H1 (cell line): Measurements from ENCODE around the gene SIPA1L2. TPM values are rescaled to one million over a fixed set of nuclear protein-coding genes. Genes with fewer than 3 reads are reported as not detected.

Source experiments
- CTCF ChIA-PET: fragments of 300-600 bp; sonication (Branson Sonifier 250); formaldehyde crosslinking; loops from one replicate; lab custom pipeline; 2021; ENCODE audit not compliant: partially characterized antibody; lab: Charles Lee
- POLR2A ChIA-PET: fragments of 300-600 bp; sonication (Branson Sonifier 250); formaldehyde crosslinking; loops from one replicate; lab custom pipeline; 2021; ENCODE audit warnings: inconsistent platforms; ENCODE audit not compliant: partially characterized antibody; lab: Charles Lee
- DNase-seq, 2 experiments: peaks; one replicate each; pipeline versions ENCODE4 v3.0.0 to v3.0.0-alpha.2; 2010 to 2022; ENCODE audit warnings: low spot score in 2 of 2, low read depth in 1 of 2, mixed read lengths in 1 of 2
- FAIRE-seq: peaks from 2 replicates; lab custom pipeline; 2011; peaks lifted over from hg19 to GRCh38; lab: Jason Lieb, UNC
- H2AFZ ChIP-seq: 2 replicates; pipeline ENCODE4 v1.8.1; 2012; ENCODE audit warnings: low read length, inconsistent platforms
- H2AK5ac ChIP-seq: 2 replicates; pipeline ENCODE4 v1.6.1; 2013; ENCODE audit warnings: low read depth, low read length
- H2BK120ac ChIP-seq: replicated peaks from 2 replicates; pipeline ENCODE3; 2013; ENCODE audit warnings: low read depth, low read length, inconsistent platforms
- H2BK12ac ChIP-seq: 2 replicates; pipeline ENCODE4 v1.6.1; 2013; ENCODE audit warnings: low read depth, low read length
- H2BK15ac ChIP-seq: 2 replicates; pipeline ENCODE4 v1.6.1; 2013; ENCODE audit warnings: low read length
- H2BK20ac ChIP-seq: 2 replicates; pipeline ENCODE4 v1.6.1; 2013; ENCODE audit warnings: low read length
- H2BK5ac ChIP-seq: 2 replicates; pipeline ENCODE4 v1.6.1; 2013; ENCODE audit warnings: low read depth, low read length
- H3K14ac ChIP-seq: 2 replicates; pipeline ENCODE4 v1.6.1; 2013; ENCODE audit warnings: inconsistent platforms; ENCODE audit not compliant: insufficient read length
- H3K18ac ChIP-seq: 2 replicates; pipeline ENCODE4 v1.6.1; 2013; ENCODE audit warnings: low read length; ENCODE audit errors: extremely low read depth
- H3K23ac ChIP-seq: 2 replicates; pipeline ENCODE4 v1.6.1; 2013; ENCODE audit warnings: inconsistent platforms; ENCODE audit not compliant: insufficient read length
- H3K23me2 ChIP-seq: 2 replicates; pipeline ENCODE4 v1.6.1; 2013; ENCODE audit warnings: low read depth, low read length
- H3K27ac ChIP-seq: 2 replicates; pipeline ENCODE4 v1.6.1; 2011; ENCODE audit warnings: low read depth, low read length, inconsistent platforms
- H3K27me3 ChIP-seq, 4 experiments: replicated peaks in 1 of 4; 1 replicate in 1 of 4; 2 replicates in 3 of 4; pipeline versions ENCODE4 v1.6.1 to v1.8.1; 2011 to 2013; ENCODE audit warnings: low read length in 3 of 4, mild to moderate bottlenecking in 3 of 4, inconsistent platforms in 2 of 4, mixed read lengths in 2 of 4, moderate library complexity in 1 of 4; ENCODE audit not compliant: control insufficient read depth in 3 of 4, insufficient read depth in 3 of 4; ENCODE audit errors: extremely low read depth in 1 of 4
- H3K36me3 ChIP-seq, 4 experiments: 2 replicates each; pipeline versions ENCODE4 v1.6.1 to v1.8.1; 2011 to 2013; ENCODE audit warnings: mild to moderate bottlenecking in 4 of 4, low read length in 3 of 4, moderate library complexity in 2 of 4, control low read depth in 1 of 4, inconsistent platforms in 1 of 4; ENCODE audit not compliant: insufficient read depth in 4 of 4, control insufficient read depth in 2 of 4
- H3K4ac ChIP-seq: replicated peaks from 2 replicates; pipeline ENCODE3; 2013; ENCODE audit warnings: low read length, low read depth, mixed read lengths, inconsistent platforms; ENCODE audit not compliant: insufficient read length
- H3K4me1 ChIP-seq, 4 experiments: replicated peaks in 1 of 4; 1 replicate in 1 of 4; 2 replicates in 3 of 4; pipeline versions ENCODE4 v1.6.1 to v1.8.1; 2011 to 2013; ENCODE audit warnings: low read length in 3 of 4, inconsistent platforms in 2 of 4, mixed read lengths in 1 of 4; ENCODE audit not compliant: insufficient read depth in 4 of 4, control insufficient read depth in 3 of 4
- H3K4me2 ChIP-seq, 2 experiments: 2 replicates each; pipeline versions ENCODE4 v1.6.1 to v1.8.1; 2011 to 2013; ENCODE audit warnings: low read depth in 2 of 2, low read length in 2 of 2, control low read depth in 1 of 2, inconsistent platforms in 1 of 2, mild to moderate bottlenecking in 1 of 2; ENCODE audit not compliant: insufficient read depth in 1 of 2
- H3K4me3 ChIP-seq, 4 experiments: fragments of 200-600, 300-600 bp in 1 of 4; sonication (generic), shearing (Covaris generic), sonication (Bioruptor Twin) in 1 of 4; 2 replicates each; pipeline versions ENCODE4 v1.5.1 to v1.8.1; 2011 to 2016; ENCODE audit warnings: low read length in 4 of 4, low read depth in 3 of 4, control low read depth in 2 of 4, inconsistent platforms in 2 of 4, mild to moderate bottlenecking in 2 of 4, mixed read lengths in 1 of 4, moderate library complexity in 1 of 4; ENCODE audit not compliant: insufficient read depth in 2 of 4; ENCODE audit errors: extremely low read depth in 1 of 4
- H3K56ac ChIP-seq: replicated peaks from 2 replicates; pipeline ENCODE3; 2013; ENCODE audit warnings: low read depth, mild to moderate bottlenecking, mixed read lengths, low read length, inconsistent platforms; ENCODE audit not compliant: insufficient read length
- H3K79me1 ChIP-seq: 2 replicates; pipeline ENCODE4 v1.6.1; 2013; ENCODE audit warnings: low read depth, low read length, control low read depth
- H3K79me2 ChIP-seq, 2 experiments: 2 replicates each; pipeline versions ENCODE4 v1.6.1 to v1.8.1; 2012 to 2013; ENCODE audit warnings: low read length in 2 of 2, mild to moderate bottlenecking in 2 of 2, inconsistent platforms in 1 of 2; ENCODE audit not compliant: insufficient read depth in 2 of 2, control insufficient read depth in 1 of 2
- H3K9ac ChIP-seq, 4 experiments: replicated peaks in 1 of 4; 1 replicate in 1 of 4; 2 replicates in 3 of 4; pipeline versions ENCODE4 v1.6.1 to v1.8.1; 2011 to 2013; ENCODE audit warnings: low read depth in 3 of 4, low read length in 3 of 4, control low read depth in 2 of 4, mild to moderate bottlenecking in 2 of 4, moderate library complexity in 2 of 4, inconsistent platforms in 1 of 4; ENCODE audit errors: extremely low read depth in 1 of 4
- H3K9me3 ChIP-seq, 2 experiments: 2 replicates each; pipeline versions ENCODE4 v1.6.1 to v1.8.1; 2012 to 2013; ENCODE audit warnings: mild to moderate bottlenecking in 2 of 2, moderate library complexity in 2 of 2, control low read depth in 1 of 2, inconsistent platforms in 1 of 2, low read depth in 1 of 2, low read length in 1 of 2, mixed read lengths in 1 of 2; ENCODE audit not compliant: insufficient read depth in 2 of 2
- H4K20me1 ChIP-seq, 2 experiments: replicated peaks in 1 of 2; 2 replicates each; pipeline versions ENCODE3 to v1.8.1; 2011 to 2013; ENCODE audit warnings: inconsistent platforms in 2 of 2, low read length in 2 of 2, mild to moderate bottlenecking in 1 of 2; ENCODE audit not compliant: insufficient read depth in 2 of 2, control insufficient read depth in 1 of 2
- H4K5ac ChIP-seq: 2 replicates; pipeline ENCODE4 v1.6.1; 2013; ENCODE audit warnings: low read length, low read depth, mixed read lengths, inconsistent platforms; ENCODE audit not compliant: insufficient read length
- H4K8ac ChIP-seq: 2 replicates; pipeline ENCODE4 v1.8.0; 2013; ENCODE audit warnings: mild to moderate bottlenecking, moderate library complexity, low read length, inconsistent platforms; ENCODE audit not compliant: insufficient read depth; ENCODE audit errors: extremely low read depth
- H4K91ac ChIP-seq: replicated peaks from 2 replicates; pipeline ENCODE3; 2013; ENCODE audit warnings: low read length, mixed read lengths, inconsistent platforms; ENCODE audit not compliant: insufficient read length
- CHD1 ChIP-seq: IDR thresholded peaks from 2 replicates; pipeline ENCODE4 v1.6.1; 2012; ENCODE audit warnings: low read depth, low read length, improper control_type of control experiment
- RXRA ChIP-seq: IDR thresholded peaks from 2 replicates; pipeline ENCODE4 v1.6.1; 2011; ENCODE audit warnings: low read depth, mild to moderate bottlenecking, low read length, moderate library complexity; ENCODE audit not compliant: insufficient read depth
- SP1 ChIP-seq: IDR thresholded peaks from 2 replicates; pipeline ENCODE4 v1.6.1; 2011; ENCODE audit warnings: low read depth, low read length
- SUZ12 ChIP-seq: fragments of 200-600 bp; sonication (generic); IDR thresholded peaks from 2 replicates; pipeline ENCODE4 v1.6.1; 2012; ENCODE audit warnings: mild to moderate bottlenecking, inconsistent platforms, low read length, moderate library complexity, mixed read lengths
- TAF7 ChIP-seq: optimal IDR thresholded peaks from 2 replicates; pipeline ENCODE3; 2011; ENCODE audit warnings: low read depth, mild to moderate bottlenecking, inconsistent platforms, low read length, moderate library complexity, borderline replicate concordance
- ZNF274 ChIP-seq: IDR thresholded peaks from 2 replicates; pipeline ENCODE4 v1.7.0; 2012; ENCODE audit warnings: low read length, borderline replicate concordance; ENCODE audit errors: extremely low read depth
- WGBS, 2 experiments: shearing (Covaris generic) in 1 of 2; methylation state at CpG; one replicate each; pipeline versions ENCODE4 v1.1.6 to v1.1.7; 2013 to 2015; ENCODE audit warnings: low lambda C conversion rate in 2 of 2, mixed read lengths in 2 of 2, inconsistent platforms in 1 of 2, low coverage in 1 of 2, missing lambda C conversion rate in 1 of 2; ENCODE audit not compliant: insufficient replicate concordance in 2 of 2, insufficient coverage in 1 of 2, insufficient read length in 1 of 2; ENCODE audit errors: extremely low coverage in 1 of 2, missing lambda C conversion rate in 1 of 2; 5-methylcytosine and 5-hydroxymethylcytosine counted together
- polyA plus RNA-seq, 7 experiments: library from polyadenylated mRNA; depleted of rRNA in 3 of 7; stranded (reverse) in 5 of 7; unstranded in 2 of 7; fragments of >200 nt in 5 of 7; fragments of 200-250 nt in 2 of 7; gene quantifications; 1 replicate in 5 of 7; 2 replicates in 1 of 7; 4 replicates in 1 of 7; pipeline versions ENCODE4 v1.2.1 to v1.2.3, GENCODE V29; 2011 to 2013; ENCODE audit warnings: missing spikeins in 2 of 7, mixed read lengths in 2 of 7
- total RNA-seq: library from RNA; stranded (reverse); fragmentation: NEBNext Ultra II Directional; extraction: Animal tissue kit (Norgen Biotek cat#: 25700); gene quantifications from 2 replicates; pipeline ENCODE4 v1.2.1, GENCODE V29; 2021
- TF ChIP-seq, protein P1 (sequence below): IDR thresholded peaks from 2 replicates; pipeline ENCODE4 v1.6.1; 2012; ENCODE audit warnings: low read length, inconsistent platforms

SIPA1L2 gene
- total and polyA plus RNA-seq, 2 of the 8 experiments (the other 6 are each of a cell fraction or from before 2014, with no cell fraction given), result 7.7 to 13.2 TPM

- Histone ChIP-seq H3K23me2 (no peaks in the 10 kb centered on the region), H3K9ac (no peak overlapping the region), H3K9me3 (no peaks in the 10 kb centered on the region), H3K4me1 (peaks cover 0 to 3% (median 0%) of the 10 kb centered on the region in 4 experiments; a peak in 1 of 7 replicates), H2AFZ (no peak overlapping the region; the same call in 1 of the 2 replicates), H2BK5ac (no peak overlapping the region), H3K56ac (no peak overlapping the region), H3K4ac (no peak overlapping the region), H2AK5ac (no peak overlapping the region), H3K14ac (no peak overlapping the region), H2BK20ac (no peak overlapping the region), H3K4me3 (no peak overlapping the region), H3K18ac (no peak overlapping the region), H3K36me3 (no peaks in the 10 kb centered on the region), H4K91ac (no peak overlapping the region), H3K4me2 (no peak overlapping the region), H4K20me1 (no peaks in the 10 kb centered on the region), H2BK15ac (no peak overlapping the region), H2BK12ac (no peak overlapping the region), H2BK120ac (no peak overlapping the region), H4K5ac (no peak overlapping the region), H3K27me3 (no peaks in the 10 kb centered on the region; a peak in 1 of 7 replicates), H3K79me2 (no peaks in the 10 kb centered on the region), H3K79me1 (no peaks in the 10 kb centered on the region), H4K8ac (no peak overlapping the region), H3K23ac (no peak overlapping the region), H3K27ac (no peak overlapping the region)
- WGBS, 2 experiments, result 87% methylated on average over 9 of the region's 9 CpGs; no CpG with 5 or more reads in 1 of the 2 experiments
- DNase-seq, result no peak
- POLR2A ChIA-PET, result interaction anchor here (1.6 kb wide), 1 partner anchor 12 kb away, joined by 3 read pairs; no protein-coding TSS in a partner anchor
- TF ChIP-seq, protein P1, sequence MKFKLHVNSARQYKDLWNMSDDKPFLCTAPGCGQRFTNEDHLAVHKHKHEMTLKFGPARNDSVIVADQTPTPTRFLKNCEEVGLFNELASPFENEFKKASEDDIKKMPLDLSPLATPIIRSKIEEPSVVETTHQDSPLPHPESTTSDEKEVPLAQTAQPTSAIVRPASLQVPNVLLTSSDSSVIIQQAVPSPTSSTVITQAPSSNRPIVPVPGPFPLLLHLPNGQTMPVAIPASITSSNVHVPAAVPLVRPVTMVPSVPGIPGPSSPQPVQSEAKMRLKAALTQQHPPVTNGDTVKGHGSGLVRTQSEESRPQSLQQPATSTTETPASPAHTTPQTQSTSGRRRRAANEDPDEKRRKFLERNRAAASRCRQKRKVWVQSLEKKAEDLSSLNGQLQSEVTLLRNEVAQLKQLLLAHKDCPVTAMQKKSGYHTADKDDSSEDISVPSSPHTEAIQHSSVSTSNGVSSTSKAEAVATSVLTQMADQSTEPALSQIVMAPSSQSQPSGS, result no peak
- TF ChIP-seq TAF7 (no peak), SUZ12 (no peak), ZNF274 (no peak), CHD1 (no peak), SP1 (no peak), RXRA (no peak)
- no peak for FAIRE-seq
- CTCF ChIA-PET, result interaction anchor here (0.5 to 1.4 kb wide), 4 partner anchors 12 to 334 kb away, joined by 3 read pairs; no protein-coding TSS in a partner anchor
Measured at GRCh38 chr1:232678185-232678886, 48.4 kb upstream of the SIPA1L2 start.
